Kidney capillary endothelial cell (primary cell): ENCODE measurements around the gene ERAP2.

Experiments used
- DNase-seq: peaks from one replicate; pipeline ENCODE4 v3.0.0-alpha.2; 2018; ENCODE audit warnings: low spot score

ERAP2 gene

DNA sequence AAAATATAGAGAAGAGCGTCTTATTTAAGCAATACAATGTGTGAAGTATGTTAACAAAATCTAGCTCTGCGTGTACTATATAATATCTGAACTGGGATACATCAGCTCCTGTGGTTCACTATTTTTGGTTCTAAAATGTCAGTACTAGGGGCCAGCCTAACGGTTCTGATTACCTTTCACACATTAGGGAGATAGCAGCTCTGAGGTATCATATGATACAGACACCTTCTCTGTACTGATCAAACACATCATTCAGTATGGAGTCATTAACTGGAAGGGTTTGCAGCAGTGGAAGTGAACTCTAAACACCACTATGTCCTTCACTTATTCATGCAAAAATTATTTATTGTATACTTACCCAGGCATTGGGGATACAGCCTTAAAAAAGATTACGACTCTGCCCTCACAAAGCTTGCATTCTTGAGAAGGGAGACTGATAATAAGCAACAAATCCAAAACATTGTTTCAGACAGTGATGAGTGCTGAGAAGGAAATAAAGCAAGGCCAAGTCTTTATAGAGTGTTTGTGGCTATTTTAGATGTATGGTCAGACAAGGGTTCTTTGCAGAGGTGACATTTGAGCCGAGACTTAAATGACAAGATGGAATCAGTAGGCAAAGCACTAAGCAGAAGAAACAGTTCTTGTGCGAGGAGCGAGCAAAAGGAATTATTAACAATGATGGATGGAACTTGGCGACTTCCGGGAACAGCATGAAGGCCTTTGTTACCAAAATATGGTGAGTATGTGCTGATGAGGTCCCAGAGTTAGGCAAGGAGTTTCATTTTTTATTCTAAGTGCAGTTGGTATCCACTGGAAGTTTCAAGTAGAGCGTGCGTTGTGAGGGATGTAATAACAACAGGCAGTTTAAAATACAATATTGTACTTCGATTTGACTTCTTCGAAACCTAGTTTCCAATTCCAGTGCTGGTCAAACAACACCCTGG is 57.7 kb downstream of the ERAP2 start:
- peak; percentile 36 for DNase-seq

DNA sequence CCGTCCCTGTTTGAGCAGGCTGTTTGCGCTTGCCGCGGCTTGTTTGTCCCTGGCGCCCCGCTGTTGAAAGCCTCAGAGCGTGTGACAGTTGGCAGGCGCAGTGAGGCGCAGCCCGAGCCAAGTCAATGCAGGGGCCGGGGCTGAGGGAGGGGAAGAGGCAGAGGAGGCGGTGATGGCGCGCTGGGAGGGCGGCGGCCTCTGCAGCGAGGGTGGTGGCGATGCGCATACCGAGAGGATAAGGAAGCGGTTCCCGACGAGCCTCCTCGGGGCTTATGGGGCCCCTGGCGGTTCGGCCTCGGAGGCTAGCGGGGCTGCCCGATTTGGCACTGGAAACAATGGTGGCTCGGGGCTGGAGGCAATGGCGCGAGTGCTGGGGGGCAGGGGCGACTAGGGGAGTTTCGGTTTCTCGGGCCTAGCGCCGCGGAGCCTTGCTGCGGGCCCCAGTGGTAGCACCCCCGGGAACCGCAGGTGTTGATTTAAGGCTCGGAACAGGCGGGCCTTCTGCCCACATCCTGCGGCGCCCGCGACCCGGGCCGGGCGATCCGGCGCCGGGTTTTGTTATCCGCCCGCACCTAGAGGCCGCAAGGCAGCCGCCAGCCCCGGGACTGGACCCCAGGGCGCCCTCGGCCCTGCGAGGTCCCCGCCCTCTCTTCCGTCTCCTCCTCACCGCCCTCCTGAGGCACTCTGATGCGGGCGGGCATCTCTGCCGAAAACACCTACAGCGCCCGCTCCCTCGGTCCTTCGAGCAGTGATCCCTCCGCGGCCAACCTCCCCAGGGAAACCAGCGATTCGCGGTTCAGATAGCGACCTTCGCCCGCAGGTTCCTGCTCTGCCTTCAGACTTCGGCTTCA is 58.6 kb downstream of the ERAP2 start:
- peak; percentile 81 for DNase-seq

DNA sequence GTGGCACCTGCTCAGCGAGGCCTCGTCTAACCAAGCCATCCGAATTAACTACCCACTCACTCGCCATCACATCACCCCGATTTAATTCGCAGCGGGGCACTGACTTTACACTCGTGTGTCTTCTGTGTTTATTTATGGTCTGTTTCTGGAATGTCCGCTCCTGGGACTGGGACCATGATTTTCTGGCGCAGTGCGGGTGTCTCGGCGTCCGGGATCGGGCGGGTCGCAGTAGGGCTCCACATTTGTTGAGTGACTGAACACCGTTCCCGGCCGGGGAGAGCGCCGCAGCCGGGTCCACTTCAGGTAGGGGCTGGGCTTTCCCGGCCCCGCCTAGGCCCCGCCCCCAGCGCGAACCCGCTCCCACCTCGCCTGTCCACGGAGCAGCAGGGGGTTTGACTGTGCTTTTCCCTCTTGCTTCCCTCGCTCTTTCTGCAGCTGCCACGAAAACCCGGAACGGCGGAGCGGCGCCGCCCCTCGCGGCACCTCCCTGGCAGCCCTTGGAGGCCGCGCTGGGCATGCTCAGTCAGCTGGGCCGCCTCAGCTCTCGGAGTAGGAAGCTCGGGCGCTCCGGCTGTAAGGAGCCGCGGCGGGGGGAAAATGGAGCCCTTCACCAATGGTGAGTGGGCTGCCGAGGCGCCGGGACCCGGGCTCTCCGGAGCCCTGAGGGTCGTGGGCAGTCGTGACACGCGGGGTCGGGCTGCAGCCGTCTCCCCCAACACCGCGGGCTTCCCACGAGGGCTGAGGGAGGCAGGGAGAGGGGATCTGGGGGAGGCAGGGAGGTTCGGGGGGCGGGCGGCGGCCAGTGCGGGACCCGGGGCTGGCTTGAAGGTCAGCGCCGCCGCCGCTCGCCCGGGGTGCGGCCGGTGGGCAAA is 59.5 kb downstream of the ERAP2 start, which contains the start of gene LNPEP:
Gene LNPEP, plus strand, starts transcription at position 522 of the 872 bp plus-strand sequence. Its CDS starts 76 bp downstream, at position 598.
- peak; percentile 89 for DNase-seq

DNA sequence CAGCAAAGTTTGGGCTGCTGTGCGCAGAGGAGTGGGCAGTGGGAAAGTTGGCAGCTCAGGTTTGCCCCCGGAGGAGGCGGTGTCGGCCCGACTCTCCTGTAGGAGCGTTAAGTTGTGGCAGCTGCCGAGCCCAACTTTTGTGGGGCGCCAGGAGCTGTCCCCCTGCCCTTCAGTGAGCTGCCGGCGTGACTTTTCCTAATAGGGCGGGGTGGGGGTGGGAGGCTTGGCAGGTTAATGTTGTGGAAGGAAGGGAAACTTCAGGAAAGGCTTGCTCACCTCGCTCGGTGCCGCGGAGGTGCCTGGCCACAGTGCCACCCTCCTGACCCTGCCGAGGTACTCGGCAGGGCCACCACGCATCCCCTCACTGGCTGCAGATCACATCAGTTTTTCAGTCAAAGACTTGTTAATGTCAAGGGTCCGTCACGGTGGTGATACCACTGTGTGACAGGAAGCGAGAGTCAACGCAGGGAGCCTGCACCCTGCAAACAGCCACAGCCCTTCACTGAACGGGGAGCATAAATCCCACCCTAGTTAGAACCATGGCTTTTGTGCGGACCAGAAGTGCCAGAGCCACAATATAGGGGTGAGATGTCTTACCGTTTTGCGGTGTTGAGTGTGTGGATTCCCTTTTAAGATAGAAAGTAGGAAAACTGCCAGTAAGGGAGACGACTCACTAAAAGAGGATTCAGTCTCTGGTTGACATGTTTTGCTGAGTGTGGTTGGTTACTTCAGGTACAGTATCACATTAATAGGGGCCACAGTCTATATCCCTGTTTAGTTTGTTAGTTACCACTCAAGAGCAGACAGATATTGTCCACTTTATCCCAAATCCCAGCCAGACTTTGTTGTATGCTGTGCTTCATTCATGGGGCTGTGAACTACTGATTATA is 60.4 kb downstream of the ERAP2 start:
- peak; percentile 27 for DNase-seq

DNA sequence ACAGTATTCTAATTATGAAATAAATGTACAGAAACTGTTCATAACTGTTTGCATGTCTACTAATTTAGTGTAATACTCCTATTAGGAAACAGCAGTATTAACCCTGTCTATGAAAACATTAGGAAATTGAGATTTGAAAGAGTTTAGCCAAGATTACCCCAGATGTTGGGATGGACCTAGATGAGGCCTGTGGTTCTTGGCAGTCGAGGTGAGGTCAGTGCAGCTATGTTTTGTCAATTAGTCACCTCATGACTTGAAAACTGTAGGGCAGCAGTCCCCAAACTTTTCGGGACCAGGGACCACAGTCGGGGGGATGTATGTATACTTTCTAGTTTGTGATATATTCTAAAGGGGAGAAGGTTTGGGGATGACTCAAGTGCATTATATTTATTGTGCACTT is 64.3 kb downstream of the ERAP2 start:
- no peak for DNase-seq

DNA sequence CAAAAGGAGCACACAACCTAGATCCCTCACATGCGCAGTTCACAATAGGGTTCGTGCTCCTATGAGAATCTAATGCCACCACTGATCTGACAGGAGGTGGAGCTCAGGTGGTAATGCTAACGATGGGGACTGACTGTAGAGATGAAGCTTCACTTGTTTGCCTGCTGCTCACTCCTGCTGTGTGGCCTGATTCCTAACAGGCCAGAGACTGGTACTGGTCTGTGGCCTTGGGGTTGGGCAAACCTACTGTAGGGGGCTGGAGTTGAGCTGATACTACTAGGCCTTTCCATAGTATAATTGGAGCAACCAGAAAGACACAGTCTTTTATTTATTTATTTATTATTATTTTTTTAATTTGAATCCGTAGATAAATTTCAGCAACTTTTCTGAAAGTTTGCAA is 64.8 kb downstream of the ERAP2 start:
- DNase-seq: no peak

DNA sequence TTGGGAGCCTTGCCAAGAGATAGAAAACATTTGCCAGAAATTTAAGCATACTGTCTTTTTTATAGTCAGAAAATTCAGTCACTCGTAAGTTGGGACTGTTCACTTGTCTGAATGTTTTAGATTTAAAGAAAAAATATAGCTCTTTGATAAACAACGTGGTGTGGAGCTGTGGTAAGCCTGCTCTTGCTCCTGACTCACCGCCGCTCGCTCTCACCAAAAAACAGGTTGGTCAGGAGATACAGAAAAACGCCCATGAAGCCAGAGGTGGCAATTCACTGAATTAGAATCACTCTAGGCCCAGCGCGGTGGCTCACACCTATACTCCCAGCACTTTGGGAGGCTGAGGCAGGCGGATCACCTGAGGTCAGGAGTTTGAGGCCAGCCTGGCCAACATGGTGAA is 65.8 kb downstream of the ERAP2 start:
- no peak for DNase-seq

DNA sequence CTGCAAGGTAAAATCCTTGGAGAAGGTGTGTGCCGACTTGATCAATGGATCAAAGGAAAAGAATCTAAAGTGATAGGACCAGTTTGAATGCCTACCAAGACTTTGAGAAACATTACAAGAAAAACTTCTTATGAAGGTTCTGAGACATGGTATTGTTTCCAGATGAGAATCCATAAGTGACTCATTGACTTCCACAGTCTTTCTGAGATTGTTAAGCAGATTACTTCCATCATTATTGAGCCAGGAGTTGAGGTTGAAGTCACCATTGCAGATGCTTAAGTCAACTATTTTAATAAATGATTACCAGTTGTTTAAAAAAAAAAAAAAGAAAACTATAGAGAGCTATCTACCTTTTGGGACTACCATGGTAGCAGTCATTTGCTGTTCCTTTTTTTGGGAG is 66.6 kb downstream of the ERAP2 start:
- DNase-seq: peak; percentile 38

DNA sequence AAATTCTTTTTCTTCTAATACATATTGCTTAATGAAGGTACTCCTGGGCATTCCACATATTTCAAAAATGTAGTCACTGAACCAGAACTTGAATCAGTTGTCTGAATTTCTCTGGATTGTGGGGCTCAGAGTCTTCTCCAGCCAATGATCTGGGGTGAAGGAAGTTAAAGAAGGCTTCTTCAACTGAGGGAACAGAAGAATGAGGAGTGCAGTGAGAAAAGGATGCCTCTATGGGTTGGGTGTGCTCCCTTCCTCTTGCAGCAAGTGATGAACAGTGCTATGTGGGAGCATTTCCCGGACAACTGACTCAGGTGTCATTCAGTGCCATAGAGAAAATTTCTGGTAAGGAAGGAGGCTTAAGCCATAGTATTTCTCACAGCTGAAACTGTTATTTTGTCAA is 67.5 kb downstream of the ERAP2 start:
- DNase-seq: no peak

DNA sequence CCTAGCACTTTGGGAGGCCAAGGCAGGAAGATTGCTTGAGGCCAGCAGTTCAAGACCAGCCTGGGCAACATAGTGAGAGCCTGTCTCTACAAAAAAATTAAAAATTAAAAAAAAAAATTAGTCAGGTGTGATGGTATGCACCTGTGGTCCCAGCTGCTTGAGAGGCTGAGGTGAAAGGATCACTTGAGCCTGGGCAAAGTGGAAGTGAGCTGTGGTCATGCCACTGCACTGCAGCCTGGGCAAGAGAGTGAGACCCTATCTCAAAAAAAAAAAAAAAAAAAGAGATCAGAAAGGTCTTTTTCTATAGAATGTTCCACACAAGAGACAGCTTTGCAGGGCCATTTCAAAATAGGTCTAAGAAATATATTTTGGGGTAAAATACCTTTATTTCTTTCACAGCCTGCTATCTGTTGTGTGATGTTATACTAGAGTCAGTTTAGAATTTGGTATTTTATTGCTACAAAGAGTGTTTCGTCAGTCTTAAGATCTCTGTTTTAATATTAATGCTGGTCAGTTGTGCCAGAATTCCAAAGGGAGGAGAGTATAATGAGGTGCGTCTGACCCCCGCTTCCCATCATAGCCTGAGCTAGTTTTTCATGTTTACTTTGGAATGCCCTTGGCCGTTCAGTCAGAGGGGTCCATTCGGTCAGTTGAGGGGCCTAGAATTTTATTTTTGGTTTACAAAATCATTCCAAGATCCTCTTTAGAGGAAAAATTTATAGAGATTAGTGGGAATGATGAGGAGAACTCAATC is 69.0 kb downstream of the ERAP2 start:
- DNase-seq: no peak

DNA sequence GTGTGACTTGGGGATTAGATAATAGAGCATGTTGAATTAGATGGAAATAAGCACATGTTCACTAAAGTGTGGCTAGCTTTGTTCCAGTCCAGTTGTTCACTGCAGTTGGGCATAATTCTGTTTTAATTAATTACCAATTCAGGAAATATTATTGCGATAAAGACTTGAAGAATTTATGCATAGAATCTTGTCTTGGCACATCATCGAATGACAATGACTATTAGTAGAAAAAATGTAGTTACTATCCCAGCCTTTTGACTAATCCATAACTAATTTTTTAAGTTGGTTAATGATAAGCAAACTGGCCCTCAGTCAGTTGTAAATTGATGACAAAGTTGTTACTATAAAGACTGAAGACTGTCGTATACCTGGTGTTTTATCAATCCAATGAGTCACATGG is 70.1 kb downstream of the ERAP2 start:
- DNase-seq: no peak

DNA sequence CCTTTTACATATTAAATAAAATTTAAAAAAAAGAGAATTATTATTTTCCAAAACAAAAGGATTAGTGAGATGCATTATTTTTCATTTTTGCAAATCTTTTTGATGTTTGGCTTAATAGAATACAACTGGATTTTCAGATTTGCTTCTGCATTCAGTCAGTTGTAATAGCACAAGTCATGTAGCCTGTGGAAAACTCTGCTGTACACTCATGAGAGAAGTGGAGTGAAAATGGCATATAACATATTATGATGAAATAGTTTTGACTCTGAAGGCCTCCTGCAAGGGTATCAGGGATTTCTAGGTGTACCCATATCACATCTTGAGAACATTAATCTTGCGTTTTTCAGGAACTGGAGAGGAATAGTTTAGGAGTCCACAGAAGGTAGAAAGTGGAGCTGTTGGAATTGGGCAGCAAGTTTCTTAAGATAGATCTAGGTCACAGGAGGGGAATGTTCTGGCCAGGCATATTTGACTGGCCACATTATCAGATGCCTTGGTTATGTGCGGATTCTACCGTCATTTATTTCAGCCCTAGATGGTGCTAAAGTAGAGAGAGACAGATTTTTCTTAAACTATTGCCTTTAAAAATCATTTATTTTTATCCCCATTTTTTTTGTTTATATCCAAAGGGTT is 75.9 kb downstream of the ERAP2 start:
- no peak for DNase-seq

DNA sequence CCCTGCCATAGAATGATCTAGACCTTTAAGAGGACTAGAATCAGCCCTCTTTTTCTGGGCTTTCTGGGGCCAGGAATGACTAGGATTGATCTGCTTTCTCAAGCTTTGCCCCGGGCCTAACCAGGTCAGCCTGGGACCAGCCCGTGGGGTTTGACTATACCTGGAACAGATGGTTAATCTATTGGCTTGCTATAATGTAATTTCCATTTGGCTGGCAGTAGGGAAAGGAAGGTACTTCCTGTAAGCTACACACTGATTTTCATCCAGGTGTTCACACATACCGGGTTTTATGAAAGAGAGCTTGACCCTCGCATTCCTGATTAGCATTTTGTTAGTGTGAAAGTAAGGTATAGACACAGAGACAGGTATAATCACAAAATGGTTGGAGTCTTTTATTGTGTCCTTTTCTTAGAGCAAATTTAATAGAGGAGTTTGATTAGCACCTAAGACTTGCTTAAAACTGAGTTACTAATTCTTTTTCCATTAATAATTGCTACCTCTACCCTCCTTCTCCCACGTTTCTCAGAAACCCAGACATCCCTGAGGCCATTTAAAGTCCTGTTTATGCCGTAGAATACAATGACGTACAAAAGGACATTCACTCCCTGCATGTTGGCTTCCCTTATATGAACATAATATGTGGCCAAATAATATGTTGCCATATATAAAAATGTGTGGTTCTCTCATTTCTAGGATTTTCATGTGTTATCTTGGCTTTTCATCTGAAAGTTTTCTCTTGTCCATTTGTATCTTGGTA is 76.9 kb downstream of the ERAP2 start:
- DNase-seq: no peak

DNA sequence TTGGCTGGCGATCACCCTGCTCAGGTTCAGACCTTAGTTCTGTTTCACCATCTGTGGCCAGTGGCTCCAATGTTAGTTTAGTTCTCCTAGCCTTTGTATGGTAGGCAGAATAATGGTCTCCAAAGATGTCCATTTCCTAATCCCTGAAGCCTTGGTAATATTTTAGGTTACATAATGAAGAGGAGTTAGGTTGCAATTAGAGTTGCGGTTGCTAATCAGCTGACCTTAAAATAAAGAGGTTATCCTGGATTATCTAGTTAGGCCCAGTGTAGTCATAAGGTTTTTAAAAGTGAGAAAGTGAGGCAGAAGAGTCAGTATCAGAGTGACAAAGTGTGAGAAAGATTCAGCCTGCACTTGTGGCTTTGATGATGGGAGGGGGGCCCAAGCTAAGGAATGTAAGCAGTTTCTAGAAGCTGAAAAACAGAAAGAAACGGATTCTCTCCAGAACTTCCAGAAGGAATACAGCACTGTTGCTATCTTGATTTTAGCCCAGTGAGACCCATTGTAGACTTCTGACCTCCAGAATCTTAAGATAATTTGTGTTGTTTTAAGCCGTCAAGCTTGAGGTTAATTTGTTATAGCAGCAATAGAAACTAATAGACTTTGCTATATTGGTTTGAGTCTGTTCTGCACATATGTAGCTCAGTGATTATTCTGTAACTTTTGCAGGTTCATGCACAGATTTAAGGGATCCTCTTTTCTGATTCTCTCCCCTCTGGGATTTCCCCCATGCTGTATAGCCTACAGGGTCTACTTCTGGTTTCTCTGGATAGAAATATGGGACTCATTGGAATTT is 81.2 kb downstream of the ERAP2 start:
- DNase-seq: no peak

DNA sequence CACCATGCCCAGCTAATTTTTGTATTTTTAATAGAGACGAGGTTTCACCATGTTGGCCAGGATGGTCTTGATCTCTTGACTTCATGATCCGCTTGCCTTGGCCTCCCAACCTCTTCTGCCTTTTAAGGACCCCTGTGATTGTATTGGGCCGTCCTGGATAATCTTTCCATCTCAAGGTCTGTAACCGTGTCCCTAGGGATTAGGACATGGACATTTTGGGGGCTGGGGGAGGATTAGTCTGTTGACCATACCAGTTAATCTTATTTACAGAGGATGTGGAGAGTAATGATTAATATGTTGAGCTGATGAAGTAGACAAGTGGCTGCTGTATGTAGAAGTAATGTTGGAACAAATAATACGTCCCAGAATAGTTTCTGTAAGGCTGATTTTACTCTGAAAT is 82.7 kb downstream of the ERAP2 start:
- DNase-seq: no peak

DNA sequence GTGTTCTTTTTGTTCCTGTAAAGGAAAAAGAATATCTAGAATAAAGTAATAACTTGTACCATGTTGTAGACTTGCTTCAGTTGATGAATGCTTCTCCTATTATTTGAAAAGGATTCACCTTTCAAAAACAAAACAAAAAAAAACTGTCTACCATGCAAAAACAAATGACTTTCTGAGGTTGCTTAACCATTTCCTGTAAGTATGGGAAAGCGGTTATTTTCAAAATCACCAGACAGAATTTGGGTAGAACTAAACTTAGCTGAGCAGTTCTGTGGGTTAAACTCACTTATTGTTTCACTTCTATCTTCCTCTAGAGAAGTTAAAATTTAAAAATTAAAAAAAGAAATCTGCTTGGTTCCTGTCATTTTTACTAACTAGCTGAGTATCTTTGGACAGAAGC is 84.8 kb downstream of the ERAP2 start:
- no peak for DNase-seq

DNA sequence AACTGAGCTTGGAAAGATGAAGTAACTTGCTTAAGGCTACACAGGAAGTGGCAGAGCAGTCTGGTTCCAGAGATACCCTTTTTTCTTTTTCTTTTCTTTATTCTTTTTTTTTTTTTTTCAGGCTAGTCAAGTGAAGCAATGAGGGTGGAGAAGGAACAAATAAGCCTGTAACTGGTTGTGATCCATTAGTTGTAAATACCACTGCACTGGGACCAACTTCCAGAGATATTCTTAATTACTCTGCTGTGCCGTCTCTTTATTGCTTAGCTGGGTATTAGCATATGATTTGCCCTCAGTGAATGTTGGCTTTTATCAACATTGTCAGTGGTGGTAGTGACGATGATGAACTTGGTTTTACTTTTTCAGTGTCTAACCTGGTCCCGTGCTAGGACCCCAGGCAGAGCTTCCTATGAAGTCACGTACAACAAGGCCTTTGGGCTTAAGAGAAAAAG is 86.3 kb downstream of the ERAP2 start:
- DNase-seq: no peak

DNA sequence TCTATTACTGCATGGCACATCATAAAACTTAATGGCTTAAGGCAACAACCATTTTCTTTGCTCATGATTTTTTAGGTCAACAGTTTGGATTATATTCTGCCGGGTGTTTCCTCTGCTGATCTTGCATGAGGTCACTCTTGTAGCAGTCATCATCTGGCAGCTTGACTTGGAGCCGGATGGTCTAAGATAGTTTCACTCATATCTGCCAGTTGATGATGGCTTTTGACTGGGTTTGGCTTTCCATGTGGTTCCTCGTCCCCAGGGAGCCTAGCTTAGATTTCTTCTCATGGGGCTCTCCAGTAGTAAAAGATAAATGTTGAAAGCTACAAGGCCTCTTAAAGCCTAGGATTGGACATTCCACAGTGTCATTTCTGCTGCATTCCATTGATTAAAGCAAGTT is 87.0 kb downstream of the ERAP2 start:
- peak; percentile 86 for DNase-seq
